NCI-H524 treated with DMSO at 0.1 percent for 48 hours (cell line): ENCODE measurements around the gene MSANTD2.
"Not testable (repeated sequence)": the region's sequence is repeated elsewhere in the genome, so short reads cannot be mapped to it uniquely, and the experiment has no call there.

Experiments used
- DNase-seq: peaks from one replicate; lab custom pipeline; 2025; lab: John Stamatoyannopoulos, UW

The MSANTD2 gene

GRCh38 chr11:124770959-124771358 lies 29.2 kb downstream of the MSANTD2 start:
- not testable (repeated sequence) for DNase-seq

DNA sequence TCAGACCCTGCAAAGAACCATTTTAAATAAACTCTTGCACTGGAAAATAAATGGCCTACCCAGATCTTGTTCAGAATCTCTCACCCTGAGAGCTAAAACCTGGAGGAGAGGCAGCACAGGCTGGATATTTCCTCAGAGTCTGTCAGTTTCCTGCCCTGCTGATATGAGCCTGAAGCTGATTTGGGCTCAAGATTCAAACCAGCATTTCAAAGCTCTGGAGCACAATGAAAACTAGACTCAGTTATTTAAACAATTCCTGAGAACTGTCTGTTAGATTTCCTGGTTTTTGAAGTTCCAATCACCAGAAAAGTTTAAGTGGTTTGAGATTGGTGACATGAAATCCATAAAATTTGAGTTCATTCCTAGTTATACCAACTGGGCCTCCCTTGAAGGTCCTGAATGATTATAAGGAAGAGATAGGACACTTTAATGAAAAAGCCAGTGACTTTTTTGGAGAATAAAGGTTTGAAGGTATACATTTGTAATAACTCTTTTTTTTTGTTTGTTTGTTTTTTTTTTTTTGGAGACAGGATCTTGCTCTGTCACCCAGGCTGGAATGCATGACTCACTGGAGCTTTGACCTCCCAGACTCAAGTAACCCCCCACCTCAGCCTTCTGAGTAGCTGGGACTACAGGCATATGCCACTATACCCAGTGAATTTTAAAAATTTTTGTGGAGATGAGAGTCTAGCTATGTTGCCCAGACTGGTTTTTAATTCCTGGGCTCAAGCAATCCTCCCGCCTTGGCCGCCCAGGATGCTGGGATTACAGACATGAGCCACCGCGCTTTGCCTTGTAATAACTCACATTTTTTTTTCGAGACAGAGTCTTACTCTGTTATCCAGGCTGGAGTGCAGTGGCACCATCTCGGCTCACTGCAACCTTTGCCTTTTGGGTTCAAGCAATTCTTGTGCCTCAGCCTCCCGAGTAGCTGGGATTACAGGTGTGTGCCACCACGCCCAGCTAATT lies 30.1 kb downstream of the MSANTD2 start:
- no peak for DNase-seq

- DNase-seq: no peak
These were observed 31.3 kb downstream of the MSANTD2 start for GRCh38 chr11:124768914-124769313.

- DNase-seq: no peak
These were observed 34.0 kb downstream of the MSANTD2 start for GRCh38 chr11:124766156-124766555.

- DNase-seq: peak; percentile 22
These were observed 36.9 kb downstream of the MSANTD2 start for GRCh38 chr11:124763156-124763947.

- DNase-seq: no peak
These were observed 37.5 kb downstream of the MSANTD2 start for GRCh38 chr11:124762624-124763155.

DNA sequence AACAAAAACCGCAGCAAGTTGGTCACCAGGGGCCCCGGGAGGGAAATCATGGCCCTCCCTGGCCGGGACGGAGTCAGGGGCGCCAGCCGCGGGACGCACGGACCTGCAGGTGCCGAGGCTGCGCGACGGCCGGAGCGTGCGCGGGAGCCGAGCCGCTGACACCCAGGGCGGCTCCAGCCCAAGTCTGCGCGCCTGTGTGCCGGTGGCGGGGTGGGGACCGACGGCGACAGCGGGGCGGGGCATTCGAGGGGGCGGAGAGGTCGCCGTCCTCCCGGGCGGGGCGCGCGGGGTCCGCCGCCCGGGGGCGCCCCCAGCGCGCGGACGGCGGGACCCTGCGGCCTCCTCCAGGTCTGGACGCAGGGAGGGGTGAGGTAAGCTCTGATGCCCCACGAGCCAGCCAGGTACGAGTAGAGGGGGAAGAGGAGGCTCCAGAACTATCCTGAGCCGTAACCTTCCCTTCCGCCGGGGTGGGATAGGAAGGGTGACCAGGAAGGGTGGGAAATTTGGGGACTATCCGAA lies 38.0 kb downstream of the MSANTD2 start, which contains the start of gene ESAM:
Gene ESAM (minus strand): TSS at position 186 of the 519 bp plus-strand sequence. CDS start 136 bp downstream, at position 50.
- DNase-seq: no peak

- no peak for DNase-seq
These were observed 38.7 kb downstream of the MSANTD2 start for GRCh38 chr11:124761301-124762104.

DNA sequence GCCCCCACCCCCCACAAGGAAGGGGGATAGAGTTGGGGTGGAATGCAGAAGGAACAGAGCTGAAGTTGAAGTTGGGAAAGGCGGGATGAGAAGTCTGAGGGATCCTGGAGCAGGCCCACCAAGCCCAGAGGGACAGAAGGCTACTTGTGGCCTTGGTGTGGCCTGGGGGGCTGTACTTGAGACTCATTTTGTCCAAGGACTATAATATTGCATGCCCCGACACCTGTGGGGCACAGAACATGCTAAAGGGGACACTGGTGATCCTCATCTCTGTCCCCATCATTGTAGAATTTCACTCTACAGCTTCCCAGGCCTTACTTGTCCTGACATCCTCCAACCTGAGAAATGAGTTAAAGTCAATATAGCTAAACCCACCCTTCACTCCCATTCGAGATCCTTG lies 39.4 kb downstream of the MSANTD2 start:
- DNase-seq: no peak

- DNase-seq: no peak
These were observed 40.0 kb downstream of the MSANTD2 start for GRCh38 chr11:124760205-124760652.

DNA sequence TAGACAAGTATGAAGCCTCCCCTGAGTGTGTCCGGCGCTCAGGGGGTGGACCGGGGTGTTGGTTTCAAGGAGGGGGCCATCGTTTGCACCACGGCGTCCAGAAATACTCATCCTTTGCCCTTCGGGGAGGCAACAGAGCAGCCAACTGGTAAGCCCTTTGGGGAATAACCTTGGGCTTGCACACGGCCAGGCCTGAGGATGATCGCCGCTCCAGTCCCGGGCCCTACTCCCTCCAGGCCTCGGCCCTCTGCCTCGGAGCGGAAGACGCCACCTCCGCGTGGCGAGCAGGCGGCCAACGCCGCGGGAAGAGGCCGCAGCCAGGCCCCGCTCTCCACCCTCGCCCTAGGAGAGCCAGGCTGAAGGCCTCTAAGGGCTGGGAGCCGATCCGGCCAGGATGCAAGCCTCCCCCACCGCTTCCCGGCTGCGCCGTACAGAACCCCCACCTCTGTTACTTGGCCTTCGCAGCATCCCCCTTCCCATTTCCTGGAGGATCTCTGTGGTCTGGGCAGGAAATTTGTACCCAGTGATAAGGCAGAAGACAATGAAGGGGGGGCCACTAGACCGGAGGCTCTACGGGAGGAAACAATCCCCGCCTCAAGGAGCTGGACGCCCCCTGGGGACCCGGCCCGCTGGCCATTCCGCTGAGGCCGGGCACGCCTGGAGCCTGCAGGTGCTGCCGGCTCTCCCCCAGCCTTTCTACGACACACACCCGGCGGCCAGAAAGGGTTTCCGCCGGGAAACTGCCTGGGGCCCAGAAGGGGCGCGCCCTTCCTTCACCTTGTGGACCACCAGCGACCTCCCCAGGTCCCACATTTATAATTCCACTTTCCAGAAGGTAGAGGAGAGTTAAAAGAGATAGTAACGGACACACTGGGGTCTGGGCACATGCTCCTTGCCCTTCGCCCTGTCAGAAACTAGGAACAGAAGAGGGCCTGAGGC lies 40.7 kb downstream of the MSANTD2 start:
- no peak for DNase-seq

DNA sequence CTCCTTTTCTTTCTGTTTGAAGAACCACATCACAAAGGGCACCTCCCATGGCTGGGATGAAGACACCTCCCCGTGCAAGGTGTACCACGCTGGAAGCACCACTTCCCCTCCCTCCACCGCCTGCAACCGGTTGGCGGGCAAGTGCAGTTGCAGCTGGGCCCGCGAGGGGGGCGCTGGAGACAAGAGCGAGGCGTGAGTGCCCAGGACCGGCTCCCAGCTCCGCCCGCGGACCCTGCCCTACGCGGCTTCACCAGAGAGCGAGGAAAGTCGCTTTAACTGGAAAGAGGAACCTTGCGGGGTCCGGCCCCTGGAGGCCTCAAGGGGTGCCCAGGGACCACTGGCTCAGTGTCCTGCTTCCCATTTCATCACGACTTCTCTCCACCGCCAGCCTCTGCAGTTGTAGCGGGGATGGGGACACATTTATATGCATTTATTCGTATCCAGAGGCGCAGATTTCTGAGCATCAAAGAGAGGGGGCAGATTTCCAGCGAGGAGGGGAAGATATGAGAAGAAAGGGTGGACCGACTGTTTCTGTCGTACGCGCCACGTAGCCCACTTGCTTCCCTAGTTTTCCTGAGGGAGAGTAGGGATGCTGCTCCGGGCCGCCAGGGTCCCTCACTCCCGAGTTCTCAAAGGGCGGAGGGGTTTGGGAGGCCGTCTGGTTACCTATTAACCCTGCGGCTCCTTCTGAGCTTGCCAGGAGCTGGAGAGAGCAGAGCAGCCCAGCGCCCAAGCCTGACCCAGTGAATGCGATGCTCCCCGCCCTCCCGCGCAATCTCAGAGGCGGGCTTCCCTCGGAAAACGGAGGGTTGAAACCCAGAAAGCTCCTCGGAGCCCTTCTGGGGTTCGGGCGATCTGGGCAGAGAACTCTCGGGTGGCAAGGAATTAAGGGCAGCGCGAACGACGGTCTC lies 41.6 kb downstream of the MSANTD2 start:
- DNase-seq: no peak

DNA sequence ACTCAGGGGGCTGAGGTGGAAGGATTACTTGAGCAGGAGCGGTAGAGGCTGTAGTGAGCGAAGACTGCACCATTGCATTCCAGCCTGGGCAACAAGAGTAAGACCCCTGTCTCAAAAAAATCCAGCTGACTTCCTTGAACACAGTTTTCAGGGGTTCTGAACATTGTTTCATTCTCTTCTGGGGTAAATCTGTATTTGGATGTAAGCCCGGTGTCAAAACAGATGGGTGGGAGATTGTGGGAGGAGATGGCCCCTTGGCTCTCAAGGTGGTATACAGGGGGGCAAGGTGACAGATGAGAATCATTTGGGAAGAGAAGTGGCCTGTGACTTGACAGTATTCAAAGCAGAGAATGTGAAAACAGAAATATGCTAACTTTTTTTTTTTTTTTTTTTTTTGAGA lies 42.9 kb downstream of the MSANTD2 start:
- no peak for DNase-seq

GRCh38 chr11:124756753-124757227 lies 43.4 kb downstream of the MSANTD2 start:
- no peak for DNase-seq

- no peak for DNase-seq
These were observed 44.0 kb downstream of the MSANTD2 start for GRCh38 chr11:124756033-124756752.

DNA sequence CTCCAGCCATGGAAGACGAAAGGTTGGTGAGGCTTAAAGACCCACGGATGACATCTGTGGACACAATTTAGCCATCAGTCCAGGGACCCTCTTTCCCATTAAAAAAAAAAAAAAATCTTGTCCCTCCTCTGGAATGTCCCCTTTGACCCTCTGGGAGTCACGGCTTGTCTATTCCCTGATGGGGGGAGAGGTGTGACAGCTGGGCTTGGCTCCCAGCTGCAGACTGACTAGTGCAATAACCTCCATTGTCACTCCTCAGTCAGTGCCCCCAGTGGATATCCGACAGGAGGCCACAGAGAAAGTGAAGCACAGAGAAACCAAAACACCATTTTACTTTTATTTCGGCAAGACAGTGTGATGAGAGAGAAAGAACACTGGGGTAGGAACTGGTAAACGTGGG lies 45.5 kb downstream of the MSANTD2 start:
- no peak for DNase-seq

- no peak for DNase-seq
These were observed 45.9 kb downstream of the MSANTD2 start for GRCh38 chr11:124754309-124754708.

GRCh38 chr11:124753624-124754023 lies 46.6 kb downstream of the MSANTD2 start:
- DNase-seq: no peak
